ENCODE measurements around the gene TNP2. TPM values are rescaled to one million over a fixed set of nuclear protein-coding genes. Genes with fewer than 3 reads are reported as not detected.

Gene TNP2
- total and polyA plus RNA-seq, 9 of the 15 experiments (the other 6 are each of a cell fraction or from before 2014, with no cell fraction given) = not detected

GRCh38 chr16:11238272-11239202 lies 30.6 kb downstream of the TNP2 start (continued):
- TF ChIP-seq ARID4B (CRISPR knock-in tag; IDR thresholded peaks at IDR 0.05) (no peak), TAF1 (IDR thresholded peaks at IDR 0.05; ENCODE audit: control insufficient read depth, extremely low read depth, insufficient read depth, low read length, severe bottlenecking) (peak; percentile 47), GTF2A2 (tag; IDR thresholded peaks at IDR 0.05) (no peak), ZBTB33 (CRISPR knock-in tag; IDR thresholded peaks at IDR 0.05) (no peak), SMARCA5 (IDR thresholded peaks at IDR 0.05) (peak; percentile 71; the same call in 1 of the 2 replicates), FUS (optimal IDR thresholded peaks at IDR 0.05; ENCODE audit: low read depth, low read length) (no peak), ZNF561 (CRISPR knock-in tag; conservative IDR thresholded peaks at IDR 0.05) (no peak), POU5F1 (IDR thresholded peaks at IDR 0.05; ENCODE audit: borderline replicate concordance, low read depth, low read length, partially characterized antibody) (no peak), ZNF766 (CRISPR knock-in tag; conservative IDR thresholded peaks at IDR 0.05) (no peak)
- TF ChIP-seq, protein P1, sequence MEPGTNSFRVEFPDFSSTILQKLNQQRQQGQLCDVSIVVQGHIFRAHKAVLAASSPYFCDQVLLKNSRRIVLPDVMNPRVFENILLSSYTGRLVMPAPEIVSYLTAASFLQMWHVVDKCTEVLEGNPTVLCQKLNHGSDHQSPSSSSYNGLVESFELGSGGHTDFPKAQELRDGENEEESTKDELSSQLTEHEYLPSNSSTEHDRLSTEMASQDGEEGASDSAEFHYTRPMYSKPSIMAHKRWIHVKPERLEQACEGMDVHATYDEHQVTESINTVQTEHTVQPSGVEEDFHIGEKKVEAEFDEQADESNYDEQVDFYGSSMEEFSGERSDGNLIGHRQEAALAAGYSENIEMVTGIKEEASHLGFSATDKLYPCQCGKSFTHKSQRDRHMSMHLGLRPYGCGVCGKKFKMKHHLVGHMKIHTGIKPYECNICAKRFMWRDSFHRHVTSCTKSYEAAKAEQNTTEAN (CRISPR knock-in tag; IDR thresholded peaks at IDR 0.05) = no peak
- TF ChIP-seq, protein P2, sequence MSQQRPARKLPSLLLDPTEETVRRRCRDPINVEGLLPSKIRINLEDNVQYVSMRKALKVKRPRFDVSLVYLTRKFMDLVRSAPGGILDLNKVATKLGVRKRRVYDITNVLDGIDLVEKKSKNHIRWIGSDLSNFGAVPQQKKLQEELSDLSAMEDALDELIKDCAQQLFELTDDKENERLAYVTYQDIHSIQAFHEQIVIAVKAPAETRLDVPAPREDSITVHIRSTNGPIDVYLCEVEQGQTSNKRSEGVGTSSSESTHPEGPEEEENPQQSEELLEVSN (IDR thresholded peaks at IDR 0.05; ENCODE audit: borderline replicate concordance in 1 of 2, extremely low read depth in 1 of 2, insufficient read depth in 1 of 2, insufficient read length in 1 of 2, low read depth in 1 of 2, low read length in 1 of 2, poor library complexity in 1 of 2, severe bottlenecking in 1 of 2) = peak; percentile 66 to 67
- TF ChIP-seq, protein P3, sequence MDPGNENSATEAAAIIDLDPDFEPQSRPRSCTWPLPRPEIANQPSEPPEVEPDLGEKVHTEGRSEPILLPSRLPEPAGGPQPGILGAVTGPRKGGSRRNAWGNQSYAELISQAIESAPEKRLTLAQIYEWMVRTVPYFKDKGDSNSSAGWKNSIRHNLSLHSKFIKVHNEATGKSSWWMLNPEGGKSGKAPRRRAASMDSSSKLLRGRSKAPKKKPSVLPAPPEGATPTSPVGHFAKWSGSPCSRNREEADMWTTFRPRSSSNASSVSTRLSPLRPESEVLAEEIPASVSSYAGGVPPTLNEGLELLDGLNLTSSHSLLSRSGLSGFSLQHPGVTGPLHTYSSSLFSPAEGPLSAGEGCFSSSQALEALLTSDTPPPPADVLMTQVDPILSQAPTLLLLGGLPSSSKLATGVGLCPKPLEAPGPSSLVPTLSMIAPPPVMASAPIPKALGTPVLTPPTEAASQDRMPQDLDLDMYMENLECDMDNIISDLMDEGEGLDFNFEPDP (CRISPR knock-in tag; IDR thresholded peaks at IDR 0.05) = no peak
- TF ChIP-seq, protein P4, sequence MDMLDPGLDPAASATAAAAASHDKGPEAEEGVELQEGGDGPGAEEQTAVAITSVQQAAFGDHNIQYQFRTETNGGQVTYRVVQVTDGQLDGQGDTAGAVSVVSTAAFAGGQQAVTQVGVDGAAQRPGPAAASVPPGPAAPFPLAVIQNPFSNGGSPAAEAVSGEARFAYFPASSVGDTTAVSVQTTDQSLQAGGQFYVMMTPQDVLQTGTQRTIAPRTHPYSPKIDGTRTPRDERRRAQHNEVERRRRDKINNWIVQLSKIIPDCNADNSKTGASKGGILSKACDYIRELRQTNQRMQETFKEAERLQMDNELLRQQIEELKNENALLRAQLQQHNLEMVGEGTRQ (CRISPR knock-in tag; IDR thresholded peaks at IDR 0.05) = peak; percentile 87

Measured in K562 (cell line).